Neural progenitor cell (in vitro differentiated cells): Measurements from ENCODE around the gene JPT2. TPM values are rescaled to one million over a fixed set of nuclear protein-coding genes. Genes with fewer than 3 reads are reported as not detected.

ENCODE experiments used
- DNase-seq: peaks from one replicate; pipeline ENCODE4 v3.0.0-alpha.2; 2016; ENCODE audit warnings: low spot score
- H2AFZ ChIP-seq: fragments of 200-600 bp; sonication (generic); replicated peaks from 2 replicates; pipeline ENCODE4 v1.6.1; 2016; ENCODE audit warnings: antibody characterized with exemption
- H3F3A ChIP-seq: fragments of 200-600 bp; sonication (generic); 2 replicates; pipeline ENCODE4 v1.6.1; 2016; ENCODE audit warnings: antibody characterized with exemption, low read depth
- H3K27ac ChIP-seq: fragments of 200-600 bp; sonication (generic); 2 replicates; pipeline ENCODE4 v1.5.1; 2016; ENCODE audit warnings: mild to moderate bottlenecking
- H3K27me3 ChIP-seq: fragments of 200-600 bp; sonication (generic); 2 replicates; pipeline ENCODE4 v1.6.1; 2016; ENCODE audit warnings: mild to moderate bottlenecking, moderate library complexity
- H3K36me3 ChIP-seq: fragments of 200-600 bp; sonication (generic); 2 replicates; pipeline ENCODE4 v1.5.1; 2016
- H3K4me1 ChIP-seq: fragments of 200-600 bp; sonication (generic); 2 replicates; pipeline ENCODE4 v1.6.1; 2016; ENCODE audit warnings: mixed run types
- H3K4me2 ChIP-seq: fragments of 200-600 bp; sonication (generic); 2 replicates; pipeline ENCODE4 v1.6.1; 2016
- H3K4me3 ChIP-seq: fragments of 200-600 bp; sonication (generic); 2 replicates; pipeline ENCODE4 v1.5.1; 2016
- H3K79me2 ChIP-seq: fragments of 200-600 bp; sonication (generic); 2 replicates; pipeline ENCODE4 v1.6.1; 2016; ENCODE audit warnings: low read depth
- H3K9ac ChIP-seq: fragments of 200-600 bp; sonication (generic); 2 replicates; pipeline ENCODE4 v1.6.1; 2016
- H3K9me3 ChIP-seq: fragments of 200-600 bp; sonication (generic); 2 replicates; pipeline ENCODE4 v1.5.1; 2016; ENCODE audit warnings: low read depth
- H4K20me1 ChIP-seq: fragments of 200-600 bp; sonication (generic); 2 replicates; pipeline ENCODE4 v1.6.1; 2016; ENCODE audit warnings: low read depth
- H3K27ac Mint-ChIP-seq: 3 replicates; pipeline ENCODE4 v1.8.0; 2021; ENCODE audit warnings: mixed read lengths
- H3K27me3 Mint-ChIP-seq: 2 replicates; pipeline ENCODE4 v1.8.0; 2022; ENCODE audit warnings: low read depth, mild to moderate bottlenecking, inconsistent platforms, moderate library complexity, mixed read lengths; ENCODE audit not compliant: insufficient read depth
- H3K36me3 Mint-ChIP-seq: 3 replicates; pipeline ENCODE4 v1.8.0; 2021; ENCODE audit warnings: mixed read lengths
- H3K4me1 Mint-ChIP-seq: 3 replicates; pipeline ENCODE4 v1.8.0; 2021; ENCODE audit warnings: mixed read lengths
- H3K4me3 Mint-ChIP-seq: 3 replicates; pipeline ENCODE4 v1.8.0; 2021; ENCODE audit warnings: mild to moderate bottlenecking, moderate library complexity, mixed read lengths
- H3K9me3 Mint-ChIP-seq: 3 replicates; pipeline ENCODE4 v1.8.0; 2020; ENCODE audit warnings: mixed read lengths
- CTCF ChIP-seq: fragments of 200-600 bp; sonication (generic); IDR thresholded peaks from 2 replicates; pipeline ENCODE4 v1.5.1; 2017; ENCODE audit warnings: antibody characterized with exemption, mild to moderate bottlenecking
- EZH2 ChIP-seq: fragments of 200-600 bp; sonication (generic); IDR thresholded peaks from 2 replicates; pipeline ENCODE4 v1.6.1; 2017; ENCODE audit warnings: antibody characterized with exemption, mild to moderate bottlenecking, moderate library complexity
- EZH2phosphoT487 ChIP-seq: fragments of 200-600 bp; sonication (generic); IDR thresholded peaks from 2 replicates; pipeline ENCODE4 v1.6.1; 2017; ENCODE audit warnings: antibody characterized with exemption
- total RNA-seq: library from RNA; depleted of rRNA; stranded (reverse); fragments of >200 nt; gene quantifications from 2 replicates; pipeline ENCODE4 v1.2.3, GENCODE V29; 2015; ENCODE audit warnings: low replicate concordance

The JPT2 gene
- total RNA-seq, 1 donor from 2014 or later, result 187 TPM

- Mint-ChIP-seq H3K4me1 (no peaks in the 10 kb centered on the region), H3K4me3 (no peak overlapping the region), H3K27me3 (no peaks in the 10 kb centered on the region), H3K36me3 (peaks cover 4% of the 10 kb centered on the region), H3K27ac (no peak overlapping the region), H3K9me3 (no peaks in the 10 kb centered on the region)
- Histone ChIP-seq H3K27ac (no peak overlapping the region), H3K27me3 (no peaks in the 10 kb centered on the region), H4K20me1 (no peaks in the 10 kb centered on the region), H3K79me2 (no peaks in the 10 kb centered on the region), H3F3A (peaks cover 10% of the 10 kb centered on the region), H2AFZ (no peak overlapping the region), H3K4me3 (no peak overlapping the region), H3K9ac (no peak overlapping the region), H3K9me3 (no peaks in the 10 kb centered on the region), H3K36me3 (no peaks in the 10 kb centered on the region), H3K4me1 (no peaks in the 10 kb centered on the region), H3K4me2 (no peak overlapping the region)
- no peak for DNase-seq
- TF ChIP-seq EZH2phosphoT487 (no peak), EZH2 (no peak), CTCF (no peak)
These were observed 66.3 kb downstream of the JPT2 start for GRCh38 chr16:1744338-1744840.

- Histone ChIP-seq H3K4me3 (no peak overlapping the region), H3K79me2 (no peaks in the 10 kb centered on the region), H3K9me3 (no peaks in the 10 kb centered on the region), H3K4me1 (no peaks in the 10 kb centered on the region), H3K36me3 (no peaks in the 10 kb centered on the region), H3K27me3 (no peaks in the 10 kb centered on the region), H3F3A (peaks cover under 1% of the 10 kb centered on the region), H3K9ac (no peak overlapping the region), H3K4me2 (no peak overlapping the region), H2AFZ (no peak overlapping the region), H4K20me1 (no peaks in the 10 kb centered on the region), H3K27ac (no peak overlapping the region)
- H3K9me3 Mint-ChIP-seq, result no peaks in the 10 kb centered on the region
- TF ChIP-seq EZH2 (no peak), CTCF (no peak), EZH2phosphoT487 (no peak)
- no peak for DNase-seq
- no peaks in the 10 kb centered on the region for H3K4me1 Mint-ChIP-seq
- H3K36me3 Mint-ChIP-seq, result peaks cover 4% of the 10 kb centered on the region
- H3K4me3 Mint-ChIP-seq, result no peak overlapping the region
- H3K27ac Mint-ChIP-seq, result no peak overlapping the region
- H3K27me3 Mint-ChIP-seq, result no peaks in the 10 kb centered on the region
These were observed 67.3 kb downstream of the JPT2 start for GRCh38 chr16:1745181-1745899.

- H3K4me2 ChIP-seq, result no peak overlapping the region
These were observed 68.0 kb downstream of the JPT2 start for GRCh38 chr16:1745900-1746692.

More at GRCh38 chr16:1745900-1746692, 68.0 kb downstream of the JPT2 start:
- Histone ChIP-seq H3K36me3 (no peaks in the 10 kb centered on the region), H3K9ac (no peak overlapping the region), H3K4me1 (no peaks in the 10 kb centered on the region), H3K79me2 (no peaks in the 10 kb centered on the region), H2AFZ (no peak overlapping the region), H3K9me3 (no peaks in the 10 kb centered on the region), H3K27me3 (no peaks in the 10 kb centered on the region), H3F3A (no peaks in the 10 kb centered on the region), H4K20me1 (no peaks in the 10 kb centered on the region), H3K27ac (no peak overlapping the region), H3K4me3 (no peak overlapping the region)
- no peak overlapping the region for H3K27ac Mint-ChIP-seq
- no peak for DNase-seq
- no peak overlapping the region for H3K4me3 Mint-ChIP-seq
- no peaks in the 10 kb centered on the region for H3K9me3 Mint-ChIP-seq
- no peaks in the 10 kb centered on the region for H3K4me1 Mint-ChIP-seq
- H3K36me3 Mint-ChIP-seq, result peaks cover 4% of the 10 kb centered on the region
- no peaks in the 10 kb centered on the region for H3K27me3 Mint-ChIP-seq
- no peak for TF ChIP-seq EZH2
- no peak for TF ChIP-seq EZH2phosphoT487
- TF ChIP-seq CTCF, result no peak
